Endothelial cell of umbilical vein (primary cell): ENCODE data around the gene PLAGL2. TPM values are rescaled to one million over a fixed set of nuclear protein-coding genes. Genes with fewer than 3 reads are reported as not detected.

Source experiments
- BruUV-seq: library from RNA; stranded (reverse); fragments of 400-500 nt; replicated peaks from 2 replicates; lab custom pipeline; 2021; lab: Mats Ljungman, UMichigan
- CTCF ChIA-PET: fragments of 300-600, 350-600 bp; sonication (Branson Sonifier 250); formaldehyde crosslinking; loops from one replicate; lab custom pipeline; 2021; ENCODE audit warnings: antibody characterized with exemption, inconsistent platforms; lab: Charles Lee
- POLR2A ChIA-PET: fragments of 300-600, 350-600 bp; sonication (Branson Sonifier 250); formaldehyde crosslinking; loops from one replicate; lab custom pipeline; 2021; ENCODE audit warnings: antibody characterized with exemption, inconsistent platforms; lab: Charles Lee
- DNase-seq: peaks from one replicate; pipeline ENCODE4 v3.0.0-alpha.2; 2011; ENCODE audit warnings: low read depth, low spot score
- FAIRE-seq: peaks from 2 replicates; lab custom pipeline; 2011; peaks lifted over from hg19 to GRCh38; lab: Jason Lieb, UNC
- H2AFZ ChIP-seq: 2 replicates; pipeline ENCODE4 v1.6.0; 2012; ENCODE audit warnings: low read depth, low read length, control low read depth, inconsistent platforms
- H3K27ac ChIP-seq: 2 replicates; pipeline ENCODE4 v1.5.1; 2011; ENCODE audit warnings: low read depth, mild to moderate bottlenecking, control low read depth, low read length, moderate library complexity; ENCODE audit not compliant: insufficient read depth
- H3K27me3 ChIP-seq, 2 experiments: 2 replicates each; pipeline versions ENCODE4 v1.6.0 to v1.6.1; 2011; ENCODE audit warnings: low read length in 2 of 2, mixed read lengths in 1 of 2; ENCODE audit not compliant: control insufficient read depth in 2 of 2, insufficient read depth in 2 of 2
- H3K36me3 ChIP-seq, 2 experiments: 2 replicates in 1 of 2; 3 replicates in 1 of 2; pipeline ENCODE4 v1.5.1; 2011; ENCODE audit warnings: low read length in 2 of 2, mild to moderate bottlenecking in 1 of 2, moderate library complexity in 1 of 2; ENCODE audit not compliant: control insufficient read depth in 2 of 2, insufficient read depth in 2 of 2; ENCODE audit errors: extremely low read depth in 1 of 2
- H3K4me1 ChIP-seq: 3 replicates; pipeline ENCODE4 v1.5.1; 2011; ENCODE audit warnings: mild to moderate bottlenecking, low read length; ENCODE audit not compliant: control insufficient read depth, insufficient read depth; ENCODE audit errors: extremely low read depth
- H3K4me2 ChIP-seq: 2 replicates; pipeline ENCODE4 v1.6.1; 2011; ENCODE audit warnings: low read length, control low read depth, mixed read lengths; ENCODE audit not compliant: insufficient read depth
- H3K4me3 ChIP-seq, 3 experiments: fragments of 200-600 bp in 1 of 3; sonication (generic), shearing (Covaris generic) in 1 of 3; replicated peaks in 1 of 3; 2 replicates each; pipeline ENCODE4 v1.5.1; 2011 to 2016; ENCODE audit warnings: control low read depth in 3 of 3, low read length in 3 of 3, mild to moderate bottlenecking in 2 of 3, inconsistent platforms in 1 of 3, low read depth in 1 of 3, moderate library complexity in 1 of 3; ENCODE audit not compliant: insufficient read depth in 1 of 3
- H3K79me2 ChIP-seq: 2 replicates; pipeline ENCODE4 v1.6.0; 2012; ENCODE audit warnings: low read length, inconsistent platforms; ENCODE audit not compliant: control insufficient read depth, insufficient read depth
- H3K9ac ChIP-seq: replicated peaks from 2 replicates; pipeline ENCODE3; 2011; ENCODE audit warnings: low read length, control low read depth; ENCODE audit not compliant: insufficient read depth; ENCODE audit errors: extremely low read depth
- H3K9me1 ChIP-seq: replicated peaks from 3 replicates; pipeline ENCODE4 v1.6.0; 2011; ENCODE audit warnings: mild to moderate bottlenecking, low read length; ENCODE audit not compliant: control insufficient read depth, insufficient read depth; ENCODE audit errors: extremely low read depth
- H3K9me3 ChIP-seq: replicated peaks from 2 replicates; pipeline ENCODE4 v1.5.1; 2012; ENCODE audit warnings: low read length, inconsistent platforms; ENCODE audit not compliant: control insufficient read depth, insufficient read depth
- H4K20me1 ChIP-seq: replicated peaks from 2 replicates; pipeline ENCODE3; 2011; ENCODE audit warnings: mild to moderate bottlenecking, low read length; ENCODE audit not compliant: control insufficient read depth, insufficient read depth; ENCODE audit errors: extremely low read depth
- EZH2 ChIP-seq: IDR thresholded peaks from 2 replicates; pipeline ENCODE4 v1.6.1; 2012; ENCODE audit warnings: borderline replicate concordance, low read depth, mild to moderate bottlenecking, moderate library complexity, low read length, inconsistent platforms; ENCODE audit not compliant: severe bottlenecking
- GATA2 ChIP-seq: IDR thresholded peaks from 2 replicates; pipeline ENCODE4 v1.7.0; 2011; ENCODE audit warnings: low read depth, mild to moderate bottlenecking, moderate library complexity, mixed read lengths, low read length; ENCODE audit not compliant: insufficient read length, insufficient read depth
- JUN ChIP-seq: IDR thresholded peaks from 2 replicates; pipeline ENCODE4 v1.6.1; 2011; ENCODE audit warnings: borderline replicate concordance, low read depth; ENCODE audit not compliant: insufficient read length, insufficient read depth
- MYC ChIP-seq: IDR thresholded peaks from one replicate; pipeline ENCODE4 v1.6.1; 2011; ENCODE audit warnings: mild to moderate bottlenecking, low read depth, low read length
- POLR2AphosphoS5 ChIP-seq: IDR thresholded peaks from 2 replicates; pipeline ENCODE4 v1.6.1; 2012; ENCODE audit warnings: low read depth, mild to moderate bottlenecking, control low read depth, low read length, moderate library complexity; ENCODE audit not compliant: insufficient read depth
- dilution Hi-C: fragments of 300-500 bp; cut with MboI; formaldehyde crosslinking; loops from one replicate; pipeline ENCODE4 v1.15.0; 2019; ENCODE audit warnings: low sequenced_read_pairs; ENCODE audit not compliant: extremely low pct_ligation_motif_present
- intact Hi-C: fragments of 100-400 bp; cut with micrococcal nuclease; formaldehyde crosslinking; loops from one replicate; pipeline ENCODE4 v1.10.0; 2022
- polyA plus RNA-seq, 4 experiments: library from polyadenylated mRNA; depleted of rRNA in 3 of 4; stranded (reverse) in 3 of 4; unstranded in 1 of 4; fragments of >200 nt; gene quantifications; 2 replicates each; pipeline versions ENCODE4 v1.2.1 to v1.2.3, GENCODE V29; 2011 to 2012; ENCODE audit warnings: missing spikeins in 1 of 4
- total RNA-seq: library from RNA; stranded (reverse); gene quantifications from 2 replicates; pipeline ENCODE4 v1.2.3, GENCODE V29; 2021
- TF ChIP-seq, protein P1 (sequence below), 2 donors: IDR thresholded peaks; 1 replicate in 1 of 2; 2 replicates in 1 of 2; pipeline ENCODE4 v1.5.1; 2011; ENCODE audit warnings: low read length in 2 of 2, mild to moderate bottlenecking in 2 of 2, moderate library complexity in 2 of 2, control low read depth in 1 of 2, inconsistent platforms in 1 of 2, low read depth in 1 of 2; ENCODE audit not compliant: insufficient read depth in 1 of 2; ENCODE audit errors: extremely low read depth in 1 of 2
- TF ChIP-seq, protein P2 (sequence below): IDR thresholded peaks from 2 replicates; pipeline ENCODE4 v1.6.1; 2011; ENCODE audit not compliant: insufficient read depth, insufficient read length

PLAGL2 gene
- total and polyA plus RNA-seq, 2 donors (not counting 3 experiments of a cell fraction or from before 2014, with no cell fraction given): 8.2 to 15.2 TPM

DNA sequence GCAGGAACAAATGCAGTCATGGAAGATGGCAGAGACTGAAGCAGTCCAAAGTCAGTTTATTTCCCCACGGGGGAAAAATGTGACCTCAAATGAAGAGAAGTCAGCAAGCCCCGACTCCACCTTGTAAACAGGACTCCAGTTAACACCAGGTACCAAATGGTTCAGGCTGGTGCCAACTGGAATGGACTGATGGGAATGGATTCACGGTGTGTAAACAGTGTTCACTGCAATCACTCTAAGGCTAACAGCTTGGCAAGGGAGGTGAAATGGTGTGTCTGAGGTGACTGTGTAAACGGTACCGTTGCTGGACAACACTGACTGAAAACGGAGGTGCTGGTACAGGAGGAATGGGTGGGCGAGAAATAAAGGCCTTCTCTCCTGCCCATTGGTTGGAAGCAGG is 12.0 kb downstream of the PLAGL2 start:
- FAIRE-seq (no peak), DNase-seq (no peak)
- Histone ChIP-seq H3K27ac (no peak overlapping the region), H2AFZ (no peak overlapping the region), H3K36me3 (peaks cover 14 to 30% of the 10 kb centered on the region in 2 experiments), H3K79me2 (peaks cover 5% of the 10 kb centered on the region), H3K4me3 (no peak overlapping the region), H3K9ac (no peak overlapping the region), H3K9me1 (no peaks in the 10 kb centered on the region), H3K27me3 (no peaks in the 10 kb centered on the region), H3K9me3 (no peaks in the 10 kb centered on the region), H3K4me1 (peaks cover 2% of the 10 kb centered on the region), H4K20me1 (no peaks in the 10 kb centered on the region), H3K4me2 (no peak overlapping the region)
- ChIA-PET CTCF (no interaction called here), POLR2A (no interaction called here)
- dilution Hi-C loops: no loop called here
- intact Hi-C loops: no loop called here
- TF ChIP-seq MYC (no peak), POLR2AphosphoS5 (no peak), EZH2 (no peak), JUN (no peak), GATA2 (no peak)
- TF ChIP-seq, protein P1, sequence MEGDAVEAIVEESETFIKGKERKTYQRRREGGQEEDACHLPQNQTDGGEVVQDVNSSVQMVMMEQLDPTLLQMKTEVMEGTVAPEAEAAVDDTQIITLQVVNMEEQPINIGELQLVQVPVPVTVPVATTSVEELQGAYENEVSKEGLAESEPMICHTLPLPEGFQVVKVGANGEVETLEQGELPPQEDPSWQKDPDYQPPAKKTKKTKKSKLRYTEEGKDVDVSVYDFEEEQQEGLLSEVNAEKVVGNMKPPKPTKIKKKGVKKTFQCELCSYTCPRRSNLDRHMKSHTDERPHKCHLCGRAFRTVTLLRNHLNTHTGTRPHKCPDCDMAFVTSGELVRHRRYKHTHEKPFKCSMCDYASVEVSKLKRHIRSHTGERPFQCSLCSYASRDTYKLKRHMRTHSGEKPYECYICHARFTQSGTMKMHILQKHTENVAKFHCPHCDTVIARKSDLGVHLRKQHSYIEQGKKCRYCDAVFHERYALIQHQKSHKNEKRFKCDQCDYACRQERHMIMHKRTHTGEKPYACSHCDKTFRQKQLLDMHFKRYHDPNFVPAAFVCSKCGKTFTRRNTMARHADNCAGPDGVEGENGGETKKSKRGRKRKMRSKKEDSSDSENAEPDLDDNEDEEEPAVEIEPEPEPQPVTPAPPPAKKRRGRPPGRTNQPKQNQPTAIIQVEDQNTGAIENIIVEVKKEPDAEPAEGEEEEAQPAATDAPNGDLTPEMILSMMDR (IDR thresholded peaks at IDR 0.05; ENCODE audit: extremely low read depth in 1 of 2, insufficient read depth in 1 of 2, low read depth in 1 of 2, low read length in 2 of 2): no peak
- TF ChIP-seq, protein P2, sequence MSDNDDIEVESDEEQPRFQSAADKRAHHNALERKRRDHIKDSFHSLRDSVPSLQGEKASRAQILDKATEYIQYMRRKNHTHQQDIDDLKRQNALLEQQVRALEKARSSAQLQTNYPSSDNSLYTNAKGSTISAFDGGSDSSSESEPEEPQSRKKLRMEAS: no peak
- no TSS peak for BruUV-seq
